ENCODE measurements around the gene UQCRH.

Gene UQCRH

DNA sequence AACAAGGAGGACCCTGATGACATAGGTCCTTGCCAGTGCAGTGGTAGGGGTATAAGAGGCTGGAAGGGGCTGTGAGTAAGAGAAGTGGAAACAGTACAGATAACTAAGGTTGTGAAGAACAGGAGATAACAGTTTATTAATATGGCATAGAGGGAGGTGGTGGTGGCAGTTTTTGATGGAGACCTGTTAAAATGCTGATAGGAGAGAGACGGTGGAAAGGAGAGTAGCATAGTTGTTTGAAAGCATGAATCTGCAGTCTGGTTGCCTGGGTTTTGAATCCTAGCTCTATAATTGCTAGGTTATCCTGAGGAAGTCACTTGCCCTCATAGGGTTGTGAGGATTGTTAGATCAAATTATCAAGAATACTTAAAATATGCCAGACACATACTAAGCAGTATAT is 19.4 kb upstream of the UQCRH start:
- H3K4me3 ChIP-seq (replicated peaks in 1 of 2; ENCODE audit: low read depth in 2 of 2, low read length in 2 of 2): no peak overlapping the region
- no peak for TF ChIP-seq CTCF (IDR thresholded peaks at IDR 0.05; ENCODE audit: low read depth, low read length)
- no peak for DNase-seq (ENCODE audit: low read depth in 2 of 2)

DNA sequence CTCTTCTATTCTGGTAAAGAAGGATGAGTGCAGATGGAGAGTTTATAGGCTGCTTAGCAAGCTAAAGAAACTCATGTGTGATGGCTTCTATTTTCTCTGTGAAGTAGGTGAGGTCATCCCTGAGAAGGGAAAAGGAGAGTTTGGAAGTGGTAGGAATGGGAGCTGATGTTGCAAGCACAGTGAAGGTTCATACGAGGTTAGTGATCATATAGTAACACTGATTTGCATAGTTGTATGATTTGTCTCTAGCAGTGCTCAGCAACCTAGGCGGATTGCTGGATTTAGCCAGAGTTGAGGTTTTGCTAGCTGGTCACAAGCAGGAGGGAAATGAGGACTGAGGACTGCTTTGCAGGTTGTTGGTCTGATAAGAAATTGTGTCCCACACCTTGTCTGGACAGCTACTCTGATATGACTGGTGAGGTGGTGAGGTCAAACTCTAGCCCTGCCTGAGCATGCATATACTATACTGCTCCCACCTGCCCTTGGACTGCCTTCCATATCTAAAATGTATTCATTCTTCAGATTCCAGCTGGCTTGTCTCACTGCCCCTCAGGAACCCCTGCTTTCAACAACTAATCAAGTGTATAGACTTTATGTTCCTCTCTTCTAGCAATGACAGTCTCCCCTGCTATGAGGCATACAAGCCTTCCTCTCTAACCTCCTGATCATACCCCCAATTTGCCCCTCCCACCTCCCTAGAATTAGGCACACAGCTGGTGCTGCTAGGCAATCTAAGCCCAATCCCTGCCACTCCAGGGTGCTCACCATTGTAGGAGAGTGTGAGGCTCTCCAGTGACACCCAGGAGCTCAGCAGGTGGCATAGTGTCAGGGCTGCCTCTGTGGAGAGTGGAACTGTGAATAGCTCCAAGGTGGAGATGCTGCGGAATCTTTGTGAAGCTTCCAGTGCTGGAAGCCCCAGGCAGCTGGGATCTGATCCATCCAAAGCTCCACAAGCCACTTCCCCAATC is 18.6 kb upstream of the UQCRH start:
- DNase-seq (ENCODE audit: low read depth in 2 of 2): peak in 1 of 2 donors; percentile 15
- no peak for TF ChIP-seq CTCF (IDR thresholded peaks at IDR 0.05; ENCODE audit: low read depth, low read length)
- H3K4me3 ChIP-seq (replicated peaks in 1 of 2; ENCODE audit: low read depth in 2 of 2, low read length in 2 of 2): no peak overlapping the region

DNA sequence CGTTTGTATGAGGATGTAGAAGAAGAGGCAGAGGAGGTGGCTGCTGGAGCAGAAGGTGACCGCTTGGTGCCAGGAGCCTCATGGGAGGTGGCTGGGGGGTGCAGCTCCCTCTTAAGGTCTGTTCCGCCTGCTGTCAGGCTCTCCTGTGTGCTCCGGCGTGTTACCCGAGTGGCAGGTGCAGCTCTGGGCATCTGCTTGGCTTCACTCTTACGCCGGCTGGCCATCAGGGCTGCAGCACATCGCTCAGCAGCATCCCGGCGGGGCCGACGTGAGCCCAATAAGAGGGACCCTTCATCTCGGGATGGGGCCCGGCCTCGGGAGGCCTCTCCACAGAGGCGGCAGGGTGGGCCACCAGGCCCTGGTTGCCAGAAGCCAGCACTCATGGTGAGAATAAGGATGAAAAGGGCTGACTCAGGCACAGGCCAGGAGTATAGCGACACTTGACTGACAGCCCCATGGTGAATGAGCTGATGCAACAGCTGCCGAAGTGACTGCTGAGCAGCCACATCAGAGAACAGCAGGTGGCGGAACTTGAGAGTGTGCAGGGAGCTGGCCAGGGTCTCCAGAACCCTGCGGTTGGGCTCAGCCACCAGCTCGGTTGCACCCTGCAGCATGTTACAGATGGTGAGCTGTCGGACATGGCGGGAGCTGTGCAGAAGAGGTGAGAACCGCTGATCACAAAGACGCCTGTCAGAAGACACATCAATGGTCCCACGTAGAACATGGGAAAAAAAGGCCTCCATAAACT is 17.6 kb upstream of the UQCRH start:
- H3K4me3 ChIP-seq (replicated peaks in 1 of 2; ENCODE audit: low read depth in 2 of 2, low read length in 2 of 2): no peak overlapping the region
- no peak for TF ChIP-seq CTCF (IDR thresholded peaks at IDR 0.05; ENCODE audit: low read depth, low read length)
- DNase-seq (ENCODE audit: low read depth in 2 of 2): no peak

- H3K4me3 ChIP-seq (replicated peaks in 1 of 2; ENCODE audit: low read depth in 2 of 2, low read length in 2 of 2): no peak overlapping the region
- DNase-seq (ENCODE audit: low read depth in 2 of 2): peak; percentile 30 to 76
- no peak for TF ChIP-seq CTCF (IDR thresholded peaks at IDR 0.05; ENCODE audit: low read depth, low read length)
Measured at GRCh38 chr1:46288485-46289133, 14.9 kb upstream of the UQCRH start.

- no peak overlapping the region for H3K4me3 ChIP-seq (replicated peaks in 1 of 2; ENCODE audit: low read depth in 2 of 2, low read length in 2 of 2)
Measured at GRCh38 chr1:46289134-46289494, 14.4 kb upstream of the UQCRH start.

More at GRCh38 chr1:46289134-46289494, 14.4 kb upstream of the UQCRH start:
- TF ChIP-seq CTCF (IDR thresholded peaks at IDR 0.05; ENCODE audit: low read depth, low read length): no peak
- no peak for DNase-seq (ENCODE audit: low read depth in 2 of 2)
